Superior temporal gyrus (tissue), 1 donor: ENCODE data around the gene FNDC10.

Experiments
- DNase-seq: peaks from one replicate; pipeline ENCODE4 v3.0.0-alpha.2; 2016; ENCODE audit errors: extremely low spot score

FNDC10 gene

DNA sequence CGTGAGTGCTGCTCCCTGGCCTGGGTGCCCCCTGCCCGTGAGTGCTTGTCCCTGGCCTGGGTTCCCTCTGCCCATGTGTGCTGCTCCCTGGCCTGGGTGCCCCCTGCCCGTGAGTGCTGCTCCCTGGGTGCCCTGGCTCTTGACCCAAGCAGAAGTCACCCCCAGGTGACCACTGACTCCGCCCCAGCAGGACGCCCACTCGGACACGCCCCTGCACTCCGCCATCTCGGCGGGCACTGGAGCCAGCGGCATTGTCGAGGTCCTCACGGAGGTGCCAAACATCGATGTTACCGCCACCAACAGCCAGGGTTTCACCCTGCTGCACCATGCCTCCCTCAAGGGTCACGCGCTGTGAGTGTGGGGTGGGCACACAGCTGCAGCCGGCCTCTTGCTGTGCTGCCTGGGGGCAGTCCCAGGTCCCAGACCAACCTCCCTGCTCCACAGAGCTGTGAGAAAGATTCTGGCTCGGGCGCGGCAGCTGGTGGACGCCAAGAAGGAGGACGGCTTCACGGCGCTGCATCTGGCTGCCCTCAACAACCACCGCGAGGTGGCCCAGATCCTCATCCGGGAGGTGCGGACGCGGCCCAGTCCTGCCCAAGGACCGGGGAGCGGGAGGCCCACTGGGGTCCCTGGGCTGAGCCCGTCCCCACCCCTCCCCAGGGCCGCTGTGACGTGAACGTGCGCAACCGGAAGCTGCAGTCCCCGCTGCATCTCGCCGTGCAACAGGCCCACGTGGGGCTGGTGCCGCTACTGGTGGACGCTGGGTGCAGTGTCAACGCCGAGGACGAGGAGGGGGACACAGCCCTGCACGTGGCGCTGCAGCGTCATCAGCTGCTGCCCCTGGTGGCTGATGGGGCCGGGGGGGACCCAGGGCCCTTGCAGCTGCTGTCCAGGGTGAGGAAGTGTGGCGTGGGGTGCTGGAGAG is 28.2 kb upstream of the FNDC10 start:
- DNase-seq = no peak

DNA sequence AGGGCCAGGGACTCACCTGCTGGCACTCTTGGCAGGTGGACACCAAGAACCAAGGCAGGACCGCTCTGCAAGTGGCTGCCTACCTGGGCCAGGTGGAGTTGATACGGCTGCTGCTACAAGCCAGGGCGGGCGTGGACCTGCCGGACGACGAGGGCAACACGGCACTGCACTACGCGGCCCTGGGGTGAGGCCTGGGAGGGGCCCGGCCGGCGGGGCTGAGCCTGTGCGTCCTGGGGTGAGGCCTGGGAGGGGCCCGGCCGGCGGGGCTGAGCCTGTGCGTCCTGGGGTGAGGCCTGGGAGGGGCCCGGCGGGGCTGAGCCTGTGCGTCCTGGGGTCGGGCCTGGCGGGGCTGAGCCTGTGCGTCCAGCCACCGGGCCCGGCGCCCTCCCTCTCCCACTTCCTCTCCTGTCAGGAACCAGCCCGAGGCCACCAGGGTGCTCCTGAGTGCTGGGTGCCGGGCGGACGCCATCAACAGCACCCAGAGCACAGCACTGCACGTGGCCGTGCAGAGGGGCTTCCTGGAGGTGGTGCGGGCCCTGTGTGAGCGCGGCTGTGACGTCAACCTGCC is 27.4 kb upstream of the FNDC10 start:
- no peak for DNase-seq

DNA sequence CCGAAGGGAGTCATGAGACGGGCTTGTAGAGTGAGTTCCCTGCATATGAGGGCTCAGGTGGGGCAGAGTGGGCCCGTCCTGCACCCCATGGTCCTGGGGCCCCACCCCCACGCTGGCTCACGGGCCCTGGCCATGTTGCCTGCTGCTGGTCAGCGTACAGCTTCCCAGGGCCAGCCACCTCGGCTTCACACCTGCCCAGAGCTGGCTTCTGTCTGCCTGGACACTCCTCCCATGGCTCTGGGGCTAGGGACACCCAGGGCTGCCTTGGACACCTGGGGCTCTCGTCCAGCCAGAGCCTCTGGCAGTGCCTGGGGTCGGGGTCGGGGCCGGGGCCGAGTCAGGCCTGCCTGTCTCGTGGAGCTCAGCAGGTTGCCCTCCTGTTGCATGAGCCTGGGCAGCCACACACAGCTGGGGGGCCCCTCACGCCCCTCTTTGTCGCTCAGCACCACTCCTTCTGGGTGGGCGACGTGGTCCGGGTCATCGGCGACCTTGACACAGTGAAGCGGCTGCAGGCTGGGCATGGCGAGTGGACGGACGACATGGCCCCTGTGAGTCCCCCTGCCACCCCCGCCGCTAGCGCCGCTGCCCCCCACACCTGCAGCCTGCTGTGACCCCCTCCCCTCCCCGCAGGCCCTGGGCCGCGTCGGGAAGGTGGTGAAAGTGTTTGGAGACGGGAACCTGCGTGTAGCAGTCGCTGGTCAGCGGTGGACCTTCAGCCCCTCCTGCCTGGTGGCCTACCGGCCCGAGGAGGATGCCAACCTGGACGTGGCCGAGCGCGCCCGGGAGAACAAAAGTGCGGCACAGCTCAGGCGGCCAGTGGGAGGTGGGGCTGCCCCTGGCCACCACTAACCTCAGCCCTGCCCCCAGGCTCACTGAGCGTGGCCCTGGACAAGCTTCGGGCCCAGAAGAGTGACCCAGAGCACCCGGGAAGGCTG is 26.5 kb upstream of the FNDC10 start:
- no peak for DNase-seq

DNA sequence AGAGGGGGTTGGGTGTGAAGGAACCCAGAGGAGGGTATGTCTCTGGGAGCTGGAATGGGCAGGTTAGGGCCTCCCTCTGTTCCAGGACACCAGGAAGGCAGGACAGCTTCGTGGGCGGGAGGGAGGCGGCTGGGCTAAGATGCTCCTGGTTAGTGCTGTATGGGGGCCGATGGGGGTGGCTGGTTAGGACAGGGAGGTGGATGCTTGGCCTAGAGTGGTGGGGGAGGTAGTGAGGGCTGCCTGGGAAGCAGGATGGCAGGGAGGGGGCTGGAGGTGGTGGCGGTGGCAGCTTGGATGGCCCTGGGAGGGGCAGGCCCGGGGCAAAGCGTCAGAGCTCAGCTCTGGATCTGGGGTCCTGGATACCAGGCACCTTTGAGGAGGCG is 25.9 kb upstream of the FNDC10 start:
- no peak for DNase-seq

DNA sequence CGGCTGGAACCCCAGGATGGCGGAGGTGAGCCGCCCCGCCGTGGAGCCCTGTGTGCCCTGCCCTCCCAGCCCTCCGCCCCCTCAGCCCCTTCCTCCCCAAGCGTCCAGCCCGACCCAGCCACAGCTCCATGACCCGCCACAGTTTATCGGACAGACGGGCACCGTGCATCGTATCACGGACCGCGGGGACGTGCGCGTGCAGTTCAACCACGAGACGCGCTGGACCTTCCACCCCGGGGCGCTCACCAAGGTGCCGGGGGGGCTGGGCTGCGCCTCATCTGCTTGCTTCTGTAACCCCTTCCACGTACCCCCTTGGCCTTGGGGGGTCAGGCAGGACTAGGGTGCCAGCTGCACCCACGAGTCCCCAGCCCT is 25.5 kb upstream of the FNDC10 start:
- no peak for DNase-seq

DNA sequence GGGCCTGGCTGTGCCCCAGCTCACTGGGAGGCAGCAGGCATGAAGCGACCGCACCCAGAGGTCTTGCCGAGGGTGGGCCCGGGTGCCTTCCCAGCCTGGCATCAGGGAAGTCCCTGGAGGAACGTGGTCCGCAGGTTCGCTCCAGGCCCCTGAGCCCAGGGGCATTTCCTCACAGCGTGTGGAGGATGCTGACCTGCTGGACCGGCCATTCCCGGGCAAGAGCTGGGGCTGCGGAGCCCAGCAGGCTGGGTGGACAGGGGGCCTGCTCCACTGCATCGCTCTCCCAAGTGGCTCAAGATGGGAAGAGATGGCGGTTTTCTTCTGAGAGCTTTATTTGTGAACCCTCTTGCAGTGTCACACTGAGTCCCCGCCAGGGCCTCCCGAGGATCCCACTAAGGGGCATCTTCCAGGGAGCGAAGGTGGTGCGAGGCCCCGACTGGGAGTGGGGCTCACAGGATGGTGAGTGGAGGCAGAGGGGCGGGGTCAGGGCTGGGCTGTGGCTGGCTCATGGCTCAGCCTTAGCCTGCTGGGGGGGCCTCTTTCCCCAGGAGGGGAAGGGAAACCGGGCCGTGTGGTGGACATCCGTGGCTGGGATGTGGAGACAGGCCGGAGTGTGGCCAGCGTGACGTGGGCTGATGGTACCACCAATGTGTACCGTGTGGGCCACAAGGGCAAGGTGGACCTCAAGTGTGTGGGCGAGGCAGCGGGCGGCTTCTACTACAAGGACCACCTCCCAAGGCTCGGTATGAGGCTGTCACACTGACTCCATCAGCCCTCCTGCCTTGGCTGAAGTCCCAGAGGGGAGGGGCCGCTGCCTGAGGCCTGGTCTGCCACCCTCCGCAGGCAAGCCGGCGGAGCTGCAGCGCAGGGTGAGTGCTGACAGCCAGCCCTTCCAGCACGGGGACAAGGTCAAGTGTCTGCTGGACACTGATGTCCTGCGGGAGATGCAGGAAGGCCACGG is 24.8 kb upstream of the FNDC10 start:
- DNase-seq = no peak

DNA sequence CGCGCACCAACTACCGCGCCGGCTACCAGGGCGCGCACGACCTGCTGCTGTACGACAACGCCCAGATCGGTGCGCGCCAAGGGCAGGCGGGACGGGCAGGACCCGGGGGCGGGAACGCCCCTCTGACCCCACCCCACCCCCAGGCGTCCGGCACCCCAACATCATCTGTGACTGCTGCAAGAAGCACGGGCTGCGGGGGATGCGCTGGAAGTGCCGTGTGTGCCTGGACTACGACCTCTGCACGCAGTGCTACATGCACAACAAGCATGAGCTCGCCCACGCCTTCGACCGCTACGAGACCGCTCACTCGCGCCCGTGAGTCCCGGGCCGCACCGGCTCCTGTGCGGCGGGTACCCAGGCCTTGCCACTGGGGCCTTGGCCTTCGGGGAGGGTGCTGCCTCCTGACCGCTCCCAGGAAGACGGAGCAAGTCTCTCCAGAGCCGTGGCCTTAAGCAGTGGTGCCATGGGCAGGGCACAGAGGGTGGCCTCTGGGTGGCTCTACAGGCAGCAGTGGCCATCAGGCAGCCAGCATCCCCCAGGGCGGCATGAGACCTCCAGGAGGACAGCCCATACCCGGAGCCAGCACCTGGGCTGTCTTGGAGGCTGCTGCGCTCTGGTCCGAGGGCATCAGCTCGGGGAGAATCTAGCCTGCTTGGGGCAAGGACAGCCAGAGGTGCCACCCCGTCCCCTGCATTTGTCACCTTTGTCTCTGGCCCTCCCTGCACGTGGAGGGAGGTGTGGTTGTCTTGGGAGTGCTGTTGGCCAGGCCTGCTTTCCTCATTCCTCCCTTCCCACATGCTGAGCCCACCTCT is 23.9 kb upstream of the FNDC10 start:
- DNase-seq = no peak

DNA sequence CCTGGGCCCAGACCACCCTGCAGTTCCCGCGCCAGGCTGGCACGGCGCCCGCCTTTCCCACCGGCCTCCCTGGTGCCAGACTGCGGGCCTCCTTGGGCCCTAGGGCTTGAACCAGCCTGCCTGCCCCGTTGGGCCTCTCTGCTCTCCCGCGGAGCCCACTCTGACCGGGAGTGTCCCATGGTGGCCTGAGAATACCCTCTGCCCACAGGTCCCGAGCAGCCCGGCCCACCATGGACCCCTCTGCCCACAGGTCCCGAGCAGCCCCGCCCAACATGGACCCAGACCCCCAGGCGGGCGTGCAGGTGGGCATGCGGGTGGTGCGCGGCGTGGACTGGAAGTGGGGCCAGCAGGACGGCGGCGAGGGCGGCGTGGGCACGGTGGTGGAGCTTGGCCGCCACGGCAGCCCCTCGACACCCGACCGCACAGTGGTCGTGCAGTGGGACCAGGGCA is 23.3 kb upstream of the FNDC10 start:
- no peak for DNase-seq

DNA sequence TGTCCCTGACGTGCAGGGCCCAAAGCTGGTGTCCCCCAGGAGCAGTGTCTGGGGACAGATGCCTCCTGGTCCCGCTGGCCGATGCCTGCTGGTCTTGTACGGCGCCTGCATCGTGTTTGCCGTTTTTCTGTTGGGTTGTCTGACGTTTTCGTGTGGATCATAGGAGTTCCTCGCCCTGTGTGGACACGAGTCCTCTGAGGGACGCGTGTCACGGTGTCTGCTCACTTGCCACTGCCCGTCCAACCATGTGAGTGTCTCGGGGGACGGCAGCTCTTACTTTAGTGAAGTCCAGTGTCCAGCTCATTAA is 22.8 kb upstream of the FNDC10 start:
- no peak for DNase-seq

DNA sequence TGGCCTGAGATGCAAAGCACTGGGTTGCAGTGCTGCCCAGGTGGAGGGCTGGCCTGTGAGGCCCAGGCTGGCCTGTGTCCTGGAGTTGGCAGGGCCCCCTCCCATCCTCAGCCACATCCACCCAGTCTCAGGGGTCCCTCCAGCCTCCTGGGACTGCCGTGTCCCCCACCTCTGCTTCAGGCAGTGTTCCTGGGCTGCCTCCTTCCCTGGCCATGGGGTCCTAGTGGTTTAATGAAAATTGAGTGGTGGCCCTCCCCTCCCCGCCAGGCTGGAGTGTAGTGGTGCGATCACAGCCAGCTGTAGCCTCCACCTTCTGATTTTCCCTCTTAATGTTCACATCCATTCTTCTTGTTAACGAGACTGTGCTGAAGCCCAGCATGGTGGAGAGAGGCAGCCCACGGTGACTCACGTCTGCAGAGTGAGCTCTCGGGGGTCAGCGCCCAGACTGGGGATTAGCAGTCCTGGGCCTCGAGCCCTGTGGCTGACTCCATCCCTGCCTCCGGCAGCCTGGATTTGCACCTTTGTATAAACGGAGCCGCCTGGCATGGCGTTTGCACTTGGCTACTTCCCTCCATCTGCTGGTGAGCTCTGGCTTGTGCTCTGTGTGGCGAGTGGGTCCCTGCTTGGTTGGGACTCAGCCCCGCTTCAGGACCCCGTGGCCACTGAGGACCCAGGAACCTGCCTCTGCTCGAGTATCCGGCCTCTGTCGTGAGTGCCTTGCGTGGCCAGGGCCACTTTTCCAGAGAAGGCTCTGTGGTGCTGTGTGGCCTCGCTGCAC is 22.3 kb upstream of the FNDC10 start:
- DNase-seq = no peak

DNA sequence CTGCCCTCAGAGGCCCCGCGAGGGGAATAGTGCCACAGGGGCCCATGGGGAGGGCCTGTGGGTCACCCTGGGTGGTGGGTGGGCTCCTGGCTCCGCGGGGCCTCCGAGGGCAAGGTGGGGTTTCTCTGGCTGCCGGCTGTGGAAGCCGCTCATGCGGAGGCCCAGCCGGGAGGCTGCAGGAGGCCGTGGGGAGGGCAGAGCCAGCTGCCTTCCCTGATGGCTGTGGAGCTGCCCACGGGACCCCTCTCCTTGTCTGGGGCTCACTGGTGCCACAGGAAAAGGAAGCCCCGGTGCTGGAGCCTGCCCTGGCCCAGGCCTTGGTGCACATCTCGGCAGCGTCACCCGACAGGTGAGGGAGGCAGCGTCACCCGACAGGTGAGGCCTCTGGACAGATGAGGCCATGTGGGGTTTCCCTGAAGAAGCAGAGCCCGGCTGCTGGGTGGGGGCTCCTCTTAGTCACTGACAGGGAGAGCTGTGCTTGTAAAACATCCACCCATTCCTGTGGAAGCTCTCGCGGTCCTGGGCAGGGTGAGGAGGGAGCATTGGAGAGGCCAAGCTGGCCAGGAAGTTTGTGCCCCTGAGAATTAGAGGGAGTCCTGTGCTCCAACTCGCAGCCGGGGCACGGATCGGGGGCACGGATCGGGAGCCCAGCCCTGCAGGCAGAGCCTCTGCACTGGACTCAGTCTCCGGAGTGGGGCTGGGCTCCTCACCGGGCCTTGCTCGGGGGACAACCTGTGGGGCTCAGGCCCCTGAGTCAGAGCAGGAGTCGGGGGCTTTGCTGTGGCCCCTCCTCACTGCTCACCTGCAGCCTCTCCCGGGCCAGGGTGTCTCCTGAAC is 21.5 kb upstream of the FNDC10 start:
- no peak for DNase-seq

DNA sequence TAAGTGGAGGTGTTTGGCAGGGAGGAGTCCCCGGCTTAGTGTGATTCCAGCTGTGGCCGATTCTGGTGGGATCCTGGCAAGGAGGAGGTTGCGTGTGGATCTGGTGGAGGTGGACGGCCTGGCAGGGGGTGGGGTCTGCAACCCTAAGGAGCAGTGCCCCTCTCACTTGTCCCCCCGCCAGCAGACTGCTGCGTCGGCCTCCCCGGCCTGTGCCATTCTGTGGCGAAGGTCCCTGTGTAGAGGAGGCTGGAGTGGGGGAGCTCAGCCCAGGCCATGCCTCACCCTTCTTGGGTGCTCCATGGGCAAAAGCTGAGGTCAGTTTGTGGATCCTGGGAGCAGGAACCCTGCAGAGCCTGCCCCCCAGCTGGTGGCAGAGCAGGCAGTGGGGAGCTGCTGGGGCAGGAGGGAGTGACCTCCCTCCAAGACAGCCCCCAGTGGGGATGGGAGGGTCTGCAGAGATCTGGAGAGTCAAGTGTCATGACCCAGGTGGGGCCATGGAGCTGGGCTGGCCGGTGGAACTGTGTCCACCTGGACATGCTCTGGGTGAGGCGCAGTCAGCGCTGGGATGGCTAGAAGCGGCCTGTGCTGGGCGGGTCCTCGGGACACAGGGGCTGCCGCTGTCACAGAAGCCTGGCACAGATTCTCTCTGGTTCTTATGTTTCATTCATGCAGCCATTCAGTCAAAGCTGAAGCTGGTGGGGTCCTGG is 20.7 kb upstream of the FNDC10 start:
- DNase-seq = no peak

DNA sequence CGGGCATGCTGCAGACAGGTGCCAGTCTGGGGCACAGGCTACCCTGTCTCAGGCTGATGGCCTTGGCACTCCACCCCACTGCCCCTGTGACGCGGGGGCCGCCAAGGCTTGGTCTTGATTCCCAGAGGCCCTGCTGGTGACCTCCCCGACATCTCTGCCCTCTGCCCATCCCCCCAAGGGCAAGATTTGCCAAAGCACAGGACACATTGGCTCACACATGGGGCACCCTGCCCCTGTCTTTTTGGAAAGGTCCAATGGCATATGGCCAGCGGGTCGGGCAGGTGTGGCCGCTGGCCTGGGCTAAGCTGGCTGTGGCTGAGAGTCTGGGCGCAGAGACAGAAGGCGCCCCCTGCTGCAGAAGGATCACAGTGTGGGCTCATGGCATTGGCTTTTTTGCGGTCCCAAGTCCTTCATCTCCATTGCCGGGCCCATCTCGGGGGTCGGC is 20.0 kb upstream of the FNDC10 start:
- DNase-seq = no peak

DNA sequence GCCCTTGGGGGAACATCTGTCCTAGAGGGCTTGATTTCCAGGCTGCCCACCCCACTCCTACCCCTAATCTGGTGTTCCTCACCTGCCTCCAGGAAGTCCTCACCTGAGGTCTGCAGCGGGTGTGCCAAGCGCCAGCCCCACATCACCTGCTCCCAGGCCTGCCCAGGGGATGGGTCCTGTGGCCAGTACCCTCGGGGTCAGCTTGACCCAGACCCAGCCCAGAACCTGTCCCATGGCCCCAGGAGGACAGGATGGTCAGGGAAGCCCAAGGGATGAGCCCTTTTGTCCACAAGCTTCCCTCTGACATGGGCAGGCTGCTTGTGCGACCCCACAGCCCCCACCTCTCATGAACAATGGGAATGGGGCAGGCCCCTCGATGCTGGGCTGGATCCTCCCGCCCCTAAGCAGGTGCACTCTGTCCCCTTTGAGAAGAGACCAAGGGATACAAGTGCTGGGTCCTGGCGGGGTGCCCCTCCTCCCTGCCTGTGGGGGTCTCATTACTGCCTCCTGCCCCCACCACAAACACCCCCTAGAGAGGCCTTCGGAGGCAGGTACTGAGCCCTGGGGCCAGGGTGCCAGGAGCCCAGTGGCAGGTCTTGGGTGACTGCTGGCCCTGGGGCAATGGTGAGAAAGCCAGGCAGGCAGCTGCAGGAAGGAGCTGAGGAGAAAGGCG is 18.6 kb upstream of the FNDC10 start:
- no peak for DNase-seq

DNA sequence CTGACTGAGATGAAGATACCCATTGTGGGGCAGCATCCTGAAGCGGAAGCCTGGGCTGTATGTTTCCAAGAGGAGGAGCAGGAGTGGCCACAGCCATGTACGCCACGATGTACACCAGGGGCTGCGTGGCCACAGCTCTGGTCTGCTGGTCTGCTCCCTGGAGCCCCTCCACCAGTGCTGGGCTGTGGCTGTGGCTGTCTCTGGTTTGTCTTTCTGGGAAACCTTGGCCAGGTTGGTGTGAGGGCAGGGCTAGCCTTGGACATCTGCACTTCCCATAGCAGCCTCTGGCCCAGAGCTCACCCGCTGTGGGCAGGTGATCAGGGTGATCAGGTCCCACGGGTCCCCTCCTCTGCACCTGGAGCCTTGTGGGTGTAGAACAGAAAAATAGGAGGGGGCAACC is 18.0 kb upstream of the FNDC10 start:
- DNase-seq = no peak

DNA sequence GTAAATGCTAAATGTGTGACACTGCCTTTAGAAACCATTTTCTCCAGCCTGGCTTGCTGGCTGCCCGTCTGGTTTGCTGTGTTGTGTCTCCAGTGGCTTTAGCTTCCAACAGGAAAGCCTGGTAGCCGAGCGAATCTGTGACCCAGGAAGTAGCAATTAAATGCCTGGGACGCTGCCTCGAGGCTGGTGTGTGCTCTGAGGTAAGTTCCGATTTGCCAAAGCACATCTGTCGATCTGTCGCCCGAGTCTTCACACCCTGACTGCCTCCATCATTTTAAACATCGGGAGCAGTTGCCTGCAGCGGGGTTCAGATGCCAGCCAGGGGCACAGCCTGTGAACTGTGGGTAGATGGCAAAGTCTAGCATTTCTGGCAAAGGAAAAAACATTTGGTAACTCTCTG is 17.6 kb upstream of the FNDC10 start:
- no peak for DNase-seq

DNA sequence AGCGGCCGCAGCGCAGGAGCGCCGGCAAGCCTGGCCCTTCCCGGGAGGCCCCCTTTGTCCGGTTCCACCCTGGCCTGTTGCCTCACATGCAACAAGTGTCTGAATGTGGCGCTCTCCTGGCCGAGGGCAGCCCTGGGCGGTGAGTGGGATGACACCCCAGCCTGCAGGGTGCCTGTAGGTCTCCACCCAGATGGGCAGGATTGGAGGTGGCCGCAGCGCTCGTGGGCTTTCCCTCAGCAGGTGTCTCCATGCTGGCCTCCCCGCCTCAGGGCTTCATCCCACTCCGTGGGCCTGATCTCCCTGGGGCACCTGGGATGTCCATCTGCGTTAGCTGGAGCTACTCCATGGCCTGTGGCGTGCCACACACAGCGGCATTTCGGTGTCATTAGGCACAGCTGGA is 16.9 kb upstream of the FNDC10 start:
- DNase-seq = no peak
